K562 (cell line): Measurements from ENCODE around the gene SLC35A4. TPM values are rescaled to one million over a fixed set of nuclear protein-coding genes. Genes with fewer than 3 reads are reported as not detected.
A peak's percentile ranks its signal among the peaks of the same experiment; 100 is the strongest.

Experiments
- BRD4 ChIP-seq: fragments of 200-600 bp; sonication (generic); IDR thresholded peaks from 2 replicates; pipeline ENCODE4 v1.6.1; 2017; ENCODE audit warnings: inconsistent platforms
- ELF4 ChIP-seq: fragments of 450-650 bp; formaldehyde crosslinking; IDR thresholded peaks from 2 replicates; pipeline ENCODE4 v1.4.0; 2022; ENCODE audit warnings: missing genetic modification characterization
- EP400 ChIP-seq: fragments of 450-650 bp; IDR thresholded peaks from 2 replicates; pipeline ENCODE4 v1.6.1; 2017; ENCODE audit warnings: antibody characterized with exemption, mild to moderate bottlenecking, moderate library complexity
- HMGN3 ChIP-seq: IDR thresholded peaks from 2 replicates; pipeline ENCODE4 v1.6.1; 2011; ENCODE audit warnings: borderline replicate concordance, low read depth, mild to moderate bottlenecking, mixed read lengths, low read length; ENCODE audit not compliant: insufficient read length; ENCODE audit errors: extremely low read depth
- KAT7 ChIP-seq: sonication (generic); formaldehyde crosslinking; IDR thresholded peaks from 2 replicates; pipeline ENCODE4 v1.8.0; 2022; ENCODE audit warnings: missing genetic modification reagents, mild to moderate bottlenecking, borderline replicate concordance
- KDM5B ChIP-seq: fragments of 200-600 bp; sonication (generic); IDR thresholded peaks from 2 replicates; pipeline ENCODE4 v1.6.1; 2012; ENCODE audit warnings: low read depth, mild to moderate bottlenecking, moderate library complexity, low read length, control low read depth, inconsistent platforms; ENCODE audit not compliant: insufficient replicate concordance
- LCOR ChIP-seq: sonication (generic); formaldehyde crosslinking; IDR thresholded peaks from 2 replicates; pipeline ENCODE4 v1.8.0; 2022; ENCODE audit warnings: mild to moderate bottlenecking, missing genetic modification reagents
- MEIS2 ChIP-seq: fragments of 450-650 bp; IDR thresholded peaks from 2 replicates; pipeline ENCODE4 v1.6.1; 2014; ENCODE audit warnings: mild to moderate bottlenecking; ENCODE audit not compliant: partially characterized antibody
- OTX1 ChIP-seq: fragments of 450-650 bp; formaldehyde crosslinking; IDR thresholded peaks from 2 replicates; pipeline ENCODE4 v1.4.0; 2022; ENCODE audit warnings: mild to moderate bottlenecking
- PHF8 ChIP-seq: fragments of 200-600 bp; sonication (generic); IDR thresholded peaks from 2 replicates; pipeline ENCODE4 v1.6.1; 2012; ENCODE audit warnings: mixed run types, mild to moderate bottlenecking, inconsistent platforms, low read length, moderate library complexity, borderline replicate concordance
- POLR2G ChIP-seq: fragments of 200-400 bp; formaldehyde crosslinking; IDR thresholded peaks from 2 replicates; pipeline ENCODE4 v1.6.1; 2017; ENCODE audit warnings: low read depth, mild to moderate bottlenecking, antibody characterized with exemption, low read length, moderate library complexity
- PTBP1 ChIP-seq: fragments of 200-400 bp; formaldehyde crosslinking; IDR thresholded peaks from 2 replicates; pipeline ENCODE4 v1.6.1; 2017; ENCODE audit warnings: low read depth, low read length
- RAD21 ChIP-seq, 2 experiments: fragments of 250-450 bp in 1 of 2; fragments of 450-650 bp in 1 of 2; sonication (Bioruptor Pico) in 1 of 2; formaldehyde crosslinking in 1 of 2; IDR thresholded peaks in 1 of 2; conservative IDR thresholded peaks in 1 of 2; 2 replicates each; pipeline versions ENCODE4 v1.4.0 to v1.8.0; 2020 to 2022; ENCODE audit warnings: mild to moderate bottlenecking in 2 of 2, moderate library complexity in 1 of 2
- SETDB1 ChIP-seq: IDR thresholded peaks from one replicate; pipeline ENCODE4 v1.6.1; 2012; ENCODE audit warnings: low read length, control low read depth, inconsistent platforms
- SRF ChIP-seq, 2 experiments: fragments of 250-450, 450-650 bp in 1 of 2; sonication (Bioruptor Pico) in 1 of 2; sonication (generic) in 1 of 2; formaldehyde crosslinking; IDR thresholded peaks; 2 replicates each; pipeline versions ENCODE4 v1.5.0 to v1.5.1; 2020 to 2022; ENCODE audit warnings: mild to moderate bottlenecking in 1 of 2, missing genetic modification reagents in 1 of 2
- ZNF217 ChIP-seq: sonication (generic); formaldehyde crosslinking; IDR thresholded peaks from 2 replicates; pipeline ENCODE4 v1.8.0; 2022; ENCODE audit warnings: mild to moderate bottlenecking, missing genetic modification reagents
- polyA plus RNA-seq, 8 experiments: library from polyadenylated mRNA; depleted of rRNA in 4 of 8; stranded (reverse) in 5 of 8; unstranded in 3 of 8; fragments of >200 nt; fragmentation: Nextera tagmentation in 2 of 8; fragmentation: Illumina TruSeq in 1 of 8; extraction: Ambion mirVana in 2 of 8; extraction: Trizol in 1 of 8; gene quantifications; 2 replicates each; pipeline versions ENCODE4 v1.2.1 to v1.2.3, GENCODE V29; 2011 to 2014; ENCODE audit warnings: inconsistent platforms in 1 of 8, missing spikeins in 1 of 8
- total RNA-seq, 7 experiments: library from RNA; depleted of rRNA in 6 of 7; stranded (reverse); fragments of >200 nt in 6 of 7; fragmentation: Illumina TruSeq in 2 of 7; extraction: Trizol in 2 of 7; gene quantifications; 2 replicates each; pipeline versions ENCODE4 v1.2.1 to v1.2.3, GENCODE V29; 2011 to 2021; ENCODE audit warnings: low replicate concordance in 1 of 7
- TF ChIP-seq, protein P1 (sequence below): sonication (generic); formaldehyde crosslinking; IDR thresholded peaks from 2 replicates; pipeline ENCODE4 v1.5.0; 2020; ENCODE audit warnings: missing genetic modification reagents
- TF ChIP-seq, protein P2 (sequence below): sonication (generic); formaldehyde crosslinking; IDR thresholded peaks from 2 replicates; pipeline ENCODE4 v1.9.0; 2022; ENCODE audit warnings: mild to moderate bottlenecking, missing genetic modification reagents
- TF ChIP-seq, protein P3 (sequence below): fragments of 450-650 bp; formaldehyde crosslinking; IDR thresholded peaks from 2 replicates; pipeline ENCODE4 v1.4.0; 2020; ENCODE audit warnings: mild to moderate bottlenecking, moderate library complexity
- TF ChIP-seq, protein P4 (sequence below): sonication (generic); formaldehyde crosslinking; IDR thresholded peaks from 2 replicates; pipeline ENCODE4 v1.8.1; 2023; ENCODE audit warnings: mild to moderate bottlenecking, missing genetic modification reagents
- TF ChIP-seq, protein P5 (sequence below): sonication (generic); formaldehyde crosslinking; IDR thresholded peaks from 2 replicates; pipeline ENCODE4 v1.8.1; 2023; ENCODE audit warnings: mild to moderate bottlenecking, missing genetic modification reagents

SLC35A4 gene
- total and polyA plus RNA-seq, 9 of the 15 experiments (the other 6 are each of a cell fraction or from before 2014, with no cell fraction given): 21.8 to 171 (median 42.5) TPM

DNA sequence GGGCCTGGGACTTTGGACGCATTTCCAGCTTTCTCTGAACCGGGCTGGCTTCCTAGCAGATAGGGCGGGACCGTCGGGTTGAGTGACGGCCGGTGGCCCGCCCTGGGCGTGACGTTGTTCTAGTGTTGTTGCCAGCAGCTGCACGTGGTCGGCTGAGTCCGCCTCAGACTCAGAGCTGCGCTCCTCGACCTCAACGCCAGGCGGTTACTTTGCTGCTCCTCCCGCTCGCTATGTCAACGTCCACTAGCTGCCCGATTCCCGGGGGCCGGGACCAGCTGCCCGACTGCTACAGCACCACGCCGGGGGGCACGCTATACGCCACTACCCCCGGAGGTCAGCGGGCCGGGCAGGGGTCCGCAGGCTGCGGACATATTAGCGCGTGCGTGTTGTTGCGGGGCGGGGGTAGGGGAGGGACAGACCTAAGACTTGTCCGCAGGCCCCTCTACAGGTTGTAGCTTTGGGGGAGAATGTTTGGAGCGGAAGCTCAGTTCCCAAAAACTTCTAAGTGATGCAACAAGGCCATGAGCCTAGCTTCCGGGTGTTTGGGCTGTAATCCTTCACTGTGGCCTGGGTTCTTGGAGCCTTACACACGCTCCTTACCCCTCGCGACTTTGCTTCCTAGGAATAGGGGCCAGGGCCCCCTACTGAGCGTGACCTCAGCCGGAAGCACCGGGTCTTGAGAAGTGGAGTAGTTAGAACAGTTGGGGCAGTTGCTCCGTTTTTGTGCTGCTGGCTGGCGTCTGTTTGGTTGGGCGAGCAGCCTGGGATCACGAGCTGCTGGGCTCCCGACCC is 16.9 kb upstream of the SLC35A4 start, which contains the start of gene EIF4EBP3 (continued):
- peak; percentile 66 for TF ChIP-seq MEIS2
- peak; percentile 74 for TF ChIP-seq LCOR (CRISPR knock-in tag)
- peak; percentile 43 to 54 for TF ChIP-seq RAD21 (CRISPR knock-in tag; conservative IDR thresholded peaks at IDR 0.05 in 1 of 2, IDR thresholded peaks at IDR 0.05 in 1 of 2)
- peak; percentile 36; the same call in 1 of the 2 replicates for TF ChIP-seq PHF8
- TF ChIP-seq SRF (CRISPR knock-in tag; IDR thresholded peaks at IDR 0.05): peak in 1 of 2 experiments; percentile 63; a peak in 1 of 4 replicates
- TF ChIP-seq, protein P1, sequence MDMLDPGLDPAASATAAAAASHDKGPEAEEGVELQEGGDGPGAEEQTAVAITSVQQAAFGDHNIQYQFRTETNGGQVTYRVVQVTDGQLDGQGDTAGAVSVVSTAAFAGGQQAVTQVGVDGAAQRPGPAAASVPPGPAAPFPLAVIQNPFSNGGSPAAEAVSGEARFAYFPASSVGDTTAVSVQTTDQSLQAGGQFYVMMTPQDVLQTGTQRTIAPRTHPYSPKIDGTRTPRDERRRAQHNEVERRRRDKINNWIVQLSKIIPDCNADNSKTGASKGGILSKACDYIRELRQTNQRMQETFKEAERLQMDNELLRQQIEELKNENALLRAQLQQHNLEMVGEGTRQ (CRISPR knock-in tag): peak; percentile 91
- peak; percentile 93 for TF ChIP-seq POLR2G
- TF ChIP-seq SETDB1: no peak
- TF ChIP-seq OTX1 (CRISPR knock-in tag): no peak; the same call in 1 of the 2 replicates
- 0 out of 2 replicates have a peak, but pooled peaks have one; percentile 34 for TF ChIP-seq BRD4
- TF ChIP-seq, protein P2, sequence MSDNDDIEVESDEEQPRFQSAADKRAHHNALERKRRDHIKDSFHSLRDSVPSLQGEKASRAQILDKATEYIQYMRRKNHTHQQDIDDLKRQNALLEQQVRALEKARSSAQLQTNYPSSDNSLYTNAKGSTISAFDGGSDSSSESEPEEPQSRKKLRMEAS (CRISPR knock-in tag): peak; percentile 97
- TF ChIP-seq ELF4 (CRISPR knock-in tag): 0 out of 2 replicates have a peak, but pooled peaks have one; percentile 32
- TF ChIP-seq, protein P3, sequence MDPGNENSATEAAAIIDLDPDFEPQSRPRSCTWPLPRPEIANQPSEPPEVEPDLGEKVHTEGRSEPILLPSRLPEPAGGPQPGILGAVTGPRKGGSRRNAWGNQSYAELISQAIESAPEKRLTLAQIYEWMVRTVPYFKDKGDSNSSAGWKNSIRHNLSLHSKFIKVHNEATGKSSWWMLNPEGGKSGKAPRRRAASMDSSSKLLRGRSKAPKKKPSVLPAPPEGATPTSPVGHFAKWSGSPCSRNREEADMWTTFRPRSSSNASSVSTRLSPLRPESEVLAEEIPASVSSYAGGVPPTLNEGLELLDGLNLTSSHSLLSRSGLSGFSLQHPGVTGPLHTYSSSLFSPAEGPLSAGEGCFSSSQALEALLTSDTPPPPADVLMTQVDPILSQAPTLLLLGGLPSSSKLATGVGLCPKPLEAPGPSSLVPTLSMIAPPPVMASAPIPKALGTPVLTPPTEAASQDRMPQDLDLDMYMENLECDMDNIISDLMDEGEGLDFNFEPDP (CRISPR knock-in tag): 0 out of 2 replicates have a peak, but pooled peaks have one; percentile 37
- peak; percentile 31; the same call in 1 of the 2 replicates for TF ChIP-seq KAT7 (CRISPR knock-in tag)
- TF ChIP-seq, protein P4, sequence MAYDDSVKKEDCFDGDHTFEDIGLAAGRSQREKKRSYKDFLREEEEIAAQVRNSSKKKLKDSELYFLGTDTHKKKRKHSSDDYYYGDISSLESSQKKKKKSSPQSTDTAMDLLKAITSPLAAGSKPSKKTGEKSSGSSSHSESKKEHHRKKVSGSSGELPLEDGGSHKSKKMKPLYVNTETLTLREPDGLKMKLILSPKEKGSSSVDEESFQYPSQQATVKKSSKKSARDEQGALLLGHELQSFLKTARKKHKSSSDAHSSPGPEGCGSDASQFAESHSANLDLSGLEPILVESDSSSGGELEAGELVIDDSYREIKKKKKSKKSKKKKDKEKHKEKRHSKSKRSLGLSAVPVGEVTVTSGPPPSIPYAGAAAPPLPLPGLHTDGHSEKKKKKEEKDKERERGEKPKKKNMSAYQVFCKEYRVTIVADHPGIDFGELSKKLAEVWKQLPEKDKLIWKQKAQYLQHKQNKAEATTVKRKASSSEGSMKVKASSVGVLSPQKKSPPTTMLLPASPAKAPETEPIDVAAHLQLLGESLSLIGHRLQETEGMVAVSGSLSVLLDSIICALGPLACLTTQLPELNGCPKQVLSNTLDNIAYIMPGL: no peak
- TF ChIP-seq KDM5B: peak; percentile 52
- peak; percentile 57 for TF ChIP-seq HMGN3
- TF ChIP-seq, protein P5, sequence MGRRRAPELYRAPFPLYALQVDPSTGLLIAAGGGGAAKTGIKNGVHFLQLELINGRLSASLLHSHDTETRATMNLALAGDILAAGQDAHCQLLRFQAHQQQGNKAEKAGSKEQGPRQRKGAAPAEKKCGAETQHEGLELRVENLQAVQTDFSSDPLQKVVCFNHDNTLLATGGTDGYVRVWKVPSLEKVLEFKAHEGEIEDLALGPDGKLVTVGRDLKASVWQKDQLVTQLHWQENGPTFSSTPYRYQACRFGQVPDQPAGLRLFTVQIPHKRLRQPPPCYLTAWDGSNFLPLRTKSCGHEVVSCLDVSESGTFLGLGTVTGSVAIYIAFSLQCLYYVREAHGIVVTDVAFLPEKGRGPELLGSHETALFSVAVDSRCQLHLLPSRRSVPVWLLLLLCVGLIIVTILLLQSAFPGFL (CRISPR knock-in tag): 0 out of 2 replicates have a peak, but pooled peaks have one; percentile 29
- TF ChIP-seq ZNF217 (CRISPR knock-in tag): no peak
- 0 out of 2 replicates have a peak, but pooled peaks have one; percentile 28 for TF ChIP-seq PTBP1
- peak; percentile 84 for TF ChIP-seq EP400
